ENCODE results near the gene SEPTIN6.

DNA sequence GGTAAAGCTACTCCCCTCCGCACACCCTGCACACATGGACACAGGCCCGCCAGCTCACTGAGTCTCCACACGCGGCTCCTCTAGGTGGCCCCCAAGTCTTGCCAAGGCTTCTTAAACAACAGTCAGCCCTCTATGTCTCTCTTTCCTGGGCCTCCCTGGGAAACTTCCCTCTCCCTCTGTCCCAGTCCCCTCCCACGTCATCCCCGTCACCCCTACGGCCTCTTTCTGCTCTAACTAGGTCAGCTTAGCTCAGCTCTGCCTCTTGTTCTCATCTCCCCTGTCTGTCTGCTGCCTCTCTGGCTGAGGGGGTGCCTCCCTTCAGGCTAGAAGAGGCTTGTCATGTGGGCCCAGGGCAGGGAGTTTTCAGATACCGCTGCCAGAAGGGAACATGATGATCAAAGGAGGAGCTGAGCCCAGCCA, 38.8 kb downstream of the SEPTIN6 start:
- no peak for TF ChIP-seq ZNF431 (CRISPR knock-in tag; IDR thresholded peaks at IDR 0.05; ENCODE audit: borderline replicate concordance, low read depth)
- TF ChIP-seq ZMAT5 (CRISPR knock-in tag; IDR thresholded peaks at IDR 0.05; ENCODE audit: borderline replicate concordance, low read depth) = no peak
- no peak for TF ChIP-seq JUND (CRISPR knock-in tag; IDR thresholded peaks at IDR 0.05)
- TF ChIP-seq, protein P1, sequence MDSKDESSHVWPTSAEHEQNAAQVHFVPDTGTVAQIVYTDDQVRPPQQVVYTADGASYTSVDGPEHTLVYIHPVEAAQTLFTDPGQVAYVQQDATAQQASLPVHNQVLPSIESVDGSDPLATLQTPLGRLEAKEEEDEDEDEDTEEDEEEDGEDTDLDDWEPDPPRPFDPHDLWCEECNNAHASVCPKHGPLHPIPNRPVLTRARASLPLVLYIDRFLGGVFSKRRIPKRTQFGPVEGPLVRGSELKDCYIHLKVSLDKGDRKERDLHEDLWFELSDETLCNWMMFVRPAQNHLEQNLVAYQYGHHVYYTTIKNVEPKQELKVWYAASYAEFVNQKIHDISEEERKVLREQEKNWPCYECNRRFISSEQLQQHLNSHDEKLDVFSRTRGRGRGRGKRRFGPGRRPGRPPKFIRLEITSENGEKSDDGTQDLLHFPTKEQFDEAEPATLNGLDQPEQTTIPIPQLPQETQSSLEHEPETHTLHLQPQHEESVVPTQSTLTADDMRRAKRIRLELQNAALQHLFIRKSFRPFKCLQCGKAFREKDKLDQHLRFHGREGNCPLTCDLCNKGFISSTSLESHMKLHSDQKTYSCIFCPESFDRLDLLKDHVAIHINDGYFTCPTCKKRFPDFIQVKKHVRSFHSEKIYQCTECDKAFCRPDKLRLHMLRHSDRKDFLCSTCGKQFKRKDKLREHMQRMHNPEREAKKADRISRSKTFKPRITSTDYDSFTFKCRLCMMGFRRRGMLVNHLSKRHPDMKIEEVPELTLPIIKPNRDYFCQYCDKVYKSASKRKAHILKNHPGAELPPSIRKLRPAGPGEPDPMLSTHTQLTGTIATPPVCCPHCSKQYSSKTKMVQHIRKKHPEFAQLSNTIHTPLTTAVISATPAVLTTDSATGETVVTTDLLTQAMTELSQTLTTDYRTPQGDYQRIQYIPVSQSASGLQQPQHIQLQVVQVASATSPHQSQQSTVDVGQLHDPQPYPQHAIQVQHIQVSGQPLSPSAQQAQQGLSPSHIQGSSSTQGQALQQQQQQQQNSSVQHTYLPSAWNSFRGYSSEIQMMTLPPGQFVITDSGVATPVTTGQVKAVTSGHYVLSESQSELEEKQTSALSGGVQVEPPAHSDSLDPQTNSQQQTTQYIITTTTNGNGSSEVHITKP (CRISPR knock-in tag; IDR thresholded peaks at IDR 0.05; ENCODE audit: low read depth) = no peak
- TF ChIP-seq ZFP62 (CRISPR knock-in tag; IDR thresholded peaks at IDR 0.05) = no peak
- no peak for TF ChIP-seq ZFP41 (CRISPR knock-in tag; IDR thresholded peaks at IDR 0.05; ENCODE audit: borderline replicate concordance)
- no peak for TF ChIP-seq ZNF788 (CRISPR knock-in tag; IDR thresholded peaks at IDR 0.05; ENCODE audit: borderline replicate concordance)
- TF ChIP-seq ZNF558 (CRISPR knock-in tag; IDR thresholded peaks at IDR 0.05; ENCODE audit: borderline replicate concordance) = no peak
- TF ChIP-seq REPIN1 (CRISPR knock-in tag; IDR thresholded peaks at IDR 0.05; ENCODE audit: borderline replicate concordance, low read depth) = no peak
- TF ChIP-seq CC2D1A (CRISPR knock-in tag; IDR thresholded peaks at IDR 0.05) = no peak
- TF ChIP-seq, protein P2, sequence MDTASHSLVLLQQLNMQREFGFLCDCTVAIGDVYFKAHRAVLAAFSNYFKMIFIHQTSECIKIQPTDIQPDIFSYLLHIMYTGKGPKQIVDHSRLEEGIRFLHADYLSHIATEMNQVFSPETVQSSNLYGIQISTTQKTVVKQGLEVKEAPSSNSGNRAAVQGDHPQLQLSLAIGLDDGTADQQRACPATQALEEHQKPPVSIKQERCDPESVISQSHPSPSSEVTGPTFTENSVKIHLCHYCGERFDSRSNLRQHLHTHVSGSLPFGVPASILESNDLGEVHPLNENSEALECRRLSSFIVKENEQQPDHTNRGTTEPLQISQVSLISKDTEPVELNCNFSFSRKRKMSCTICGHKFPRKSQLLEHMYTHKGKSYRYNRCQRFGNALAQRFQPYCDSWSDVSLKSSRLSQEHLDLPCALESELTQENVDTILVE (CRISPR knock-in tag; IDR thresholded peaks at IDR 0.05) = no peak

All from HepG2 (cell line).